G401.6 (cell line): ENCODE data around the gene MAVS.

Experiments
- FAIRE-seq: peaks from 2 replicates; lab custom pipeline; 2012; peaks lifted over from hg19 to GRCh38; lab: Jason Lieb, UNC

MAVS gene

DNA sequence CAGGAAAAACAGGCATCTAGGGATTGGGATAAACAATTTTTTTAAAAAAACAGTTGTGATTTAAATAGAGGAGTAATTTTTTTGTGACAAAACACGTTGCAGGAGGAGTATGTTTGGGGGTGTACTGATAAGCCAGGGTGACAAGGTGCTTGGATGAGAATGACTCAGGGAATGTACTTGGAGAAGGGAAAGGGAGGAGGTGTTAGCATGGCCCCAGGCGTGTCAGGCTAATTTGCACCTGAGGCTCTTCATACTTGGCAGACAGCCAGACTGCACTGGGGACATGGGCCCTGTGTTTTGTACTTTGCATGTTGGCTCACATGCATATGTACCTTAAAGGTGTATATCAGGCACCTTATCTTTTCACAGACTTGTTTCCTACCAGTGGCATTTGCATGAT lies 65.3 kb downstream of the MAVS start:
- no peak for FAIRE-seq

DNA sequence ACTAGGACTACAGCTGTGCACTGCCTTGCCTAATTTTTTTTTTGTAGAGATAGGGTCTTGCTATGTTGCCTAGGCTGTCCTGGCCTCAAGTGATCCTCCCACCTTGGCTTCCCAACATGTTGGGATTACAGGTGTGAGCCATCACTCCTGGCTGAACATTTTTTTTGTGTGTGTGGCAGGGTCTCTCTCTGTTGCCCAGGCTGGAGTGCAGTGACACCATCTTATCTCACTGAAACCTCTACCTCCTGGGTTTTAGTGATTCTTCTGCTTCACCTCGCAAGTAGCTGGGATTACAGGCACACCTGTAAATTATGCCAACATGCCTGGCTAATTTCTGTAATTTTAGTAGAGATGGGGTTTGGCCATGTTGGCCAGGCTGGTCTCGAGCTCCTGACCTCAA lies 67.8 kb downstream of the MAVS start:
- no peak for FAIRE-seq

DNA sequence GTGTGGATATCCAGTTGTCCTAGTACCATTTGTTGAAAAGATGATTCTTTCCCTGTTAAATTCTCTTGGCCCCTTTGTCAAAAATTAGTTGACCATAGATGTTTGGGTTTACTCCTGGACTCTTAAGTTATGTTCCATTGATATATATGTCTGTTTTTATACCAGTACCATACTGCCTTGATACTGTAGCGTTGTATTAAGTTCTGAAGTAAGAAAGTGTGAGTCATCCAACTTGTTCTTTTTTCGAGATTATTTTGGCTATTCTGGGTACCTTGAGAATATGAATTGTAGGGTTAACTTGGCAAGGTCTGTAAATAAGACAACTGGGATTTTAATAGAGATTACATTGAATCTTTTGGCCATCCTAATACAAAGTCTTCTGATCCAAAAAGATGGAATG lies 69.1 kb downstream of the MAVS start:
- no peak for FAIRE-seq

DNA sequence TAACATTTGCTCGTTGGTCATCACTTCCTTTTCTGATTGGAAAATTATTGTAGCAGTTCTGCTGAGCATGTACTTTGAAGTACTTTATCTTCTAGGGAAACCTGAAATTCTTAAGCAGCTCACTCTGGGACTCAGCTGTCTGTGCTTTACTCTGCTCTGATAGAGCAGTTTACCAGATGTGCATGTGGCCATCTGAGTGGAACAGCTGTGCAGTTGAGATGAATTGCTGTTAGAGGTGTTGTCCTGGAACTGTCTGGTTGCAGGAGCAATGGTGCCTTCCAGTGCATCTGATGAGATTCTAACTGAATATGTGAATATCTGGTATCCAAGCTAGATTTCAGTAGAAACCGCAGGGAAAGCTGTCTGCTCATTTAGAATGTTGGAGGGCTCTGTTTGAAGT lies 69.7 kb downstream of the MAVS start:
- FAIRE-seq = no peak

DNA sequence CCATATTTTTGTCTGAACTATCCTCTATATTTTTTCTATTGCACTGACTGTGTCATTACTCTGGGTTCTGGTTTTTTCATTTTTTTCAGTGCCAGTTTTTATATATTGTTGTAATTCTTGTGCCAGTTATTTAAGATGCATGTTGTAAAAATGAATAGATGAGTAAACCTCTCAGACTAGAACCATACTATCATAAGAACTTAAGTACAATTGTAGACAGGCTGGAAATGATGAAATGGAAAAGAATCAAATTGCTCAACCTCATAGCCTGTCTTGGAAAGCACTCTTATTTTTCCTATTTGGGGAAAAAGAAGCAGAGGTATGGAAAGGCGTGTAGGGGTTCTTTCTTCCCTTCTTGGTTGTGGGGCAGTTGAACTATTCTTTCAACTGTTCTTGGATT lies 72.7 kb downstream of the MAVS start:
- FAIRE-seq = no peak

DNA sequence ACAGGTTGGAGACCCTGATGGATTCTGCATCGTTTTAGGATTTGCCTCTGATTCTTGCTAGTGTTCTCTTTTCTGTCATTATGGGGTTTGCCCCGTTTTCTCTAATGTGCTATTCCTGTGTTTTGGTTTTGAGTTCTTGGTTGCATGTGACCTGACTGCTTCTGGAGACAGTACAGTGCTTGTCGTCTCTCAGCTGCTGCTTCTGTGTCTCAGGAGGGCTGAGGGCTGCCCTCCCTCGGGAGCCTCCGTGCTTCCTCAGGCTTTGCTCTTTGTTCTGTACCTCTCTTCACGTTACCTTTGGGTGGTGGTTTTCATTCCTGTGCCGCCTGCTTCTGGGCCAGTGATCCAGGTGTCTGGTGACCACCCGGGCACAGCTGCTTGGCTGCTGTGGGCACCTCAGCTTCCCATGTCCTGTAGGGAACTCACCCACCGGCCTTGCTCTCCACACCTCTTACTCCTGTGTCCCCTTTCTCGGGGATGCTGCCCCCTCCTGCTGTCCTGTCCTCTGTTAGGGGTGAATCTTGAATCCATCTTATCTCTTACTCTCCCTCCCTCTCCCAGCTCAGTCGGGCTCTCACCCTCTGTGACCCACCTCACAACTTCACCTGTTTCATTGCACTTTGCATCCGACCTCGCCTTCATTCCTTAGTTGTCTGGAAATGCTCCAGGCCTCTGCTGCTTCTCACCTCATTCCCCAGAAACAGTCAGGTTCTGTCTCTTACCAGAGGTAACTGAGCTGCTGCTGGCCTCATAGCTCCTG lies 75.8 kb downstream of the MAVS start:
- FAIRE-seq = no peak

DNA sequence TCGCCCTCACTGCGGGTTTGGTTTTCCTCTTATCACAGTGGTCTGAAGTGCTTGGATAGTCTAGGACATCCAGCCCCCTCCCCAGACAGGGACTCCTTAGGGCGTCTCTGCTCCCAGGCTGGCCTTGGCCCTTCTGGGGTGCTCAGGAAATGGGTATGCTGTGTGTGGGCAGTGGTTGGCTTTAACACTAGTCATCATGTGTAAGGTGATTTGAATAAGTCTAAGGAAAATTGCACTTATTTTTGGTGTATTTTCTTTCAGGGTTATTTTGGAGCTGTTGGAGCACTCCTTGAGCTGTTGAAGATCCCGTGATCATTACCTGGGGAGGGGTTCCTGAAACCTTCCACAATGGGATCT lies 76.3 kb downstream of the MAVS start:
- FAIRE-seq = no peak

DNA sequence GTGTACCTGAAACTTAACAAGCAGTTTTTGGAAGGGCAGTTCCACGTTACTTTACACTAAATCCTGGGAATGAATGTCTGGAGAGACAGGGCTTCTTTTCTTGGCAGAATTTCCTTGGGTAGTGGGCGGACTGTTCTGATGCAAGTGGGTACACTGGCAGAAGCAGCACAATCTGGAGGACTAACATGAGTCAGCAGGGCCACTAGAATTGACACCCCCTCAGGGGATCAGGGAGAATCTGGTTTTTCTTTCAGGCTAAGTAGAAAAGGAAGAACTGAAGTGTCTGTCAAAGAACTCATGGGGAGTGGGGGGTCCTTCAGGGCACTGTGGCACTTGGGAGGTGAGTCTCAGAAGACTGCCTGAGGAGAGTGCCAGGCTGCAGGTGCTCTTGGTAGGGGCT lies 77.2 kb downstream of the MAVS start:
- no peak for FAIRE-seq

DNA sequence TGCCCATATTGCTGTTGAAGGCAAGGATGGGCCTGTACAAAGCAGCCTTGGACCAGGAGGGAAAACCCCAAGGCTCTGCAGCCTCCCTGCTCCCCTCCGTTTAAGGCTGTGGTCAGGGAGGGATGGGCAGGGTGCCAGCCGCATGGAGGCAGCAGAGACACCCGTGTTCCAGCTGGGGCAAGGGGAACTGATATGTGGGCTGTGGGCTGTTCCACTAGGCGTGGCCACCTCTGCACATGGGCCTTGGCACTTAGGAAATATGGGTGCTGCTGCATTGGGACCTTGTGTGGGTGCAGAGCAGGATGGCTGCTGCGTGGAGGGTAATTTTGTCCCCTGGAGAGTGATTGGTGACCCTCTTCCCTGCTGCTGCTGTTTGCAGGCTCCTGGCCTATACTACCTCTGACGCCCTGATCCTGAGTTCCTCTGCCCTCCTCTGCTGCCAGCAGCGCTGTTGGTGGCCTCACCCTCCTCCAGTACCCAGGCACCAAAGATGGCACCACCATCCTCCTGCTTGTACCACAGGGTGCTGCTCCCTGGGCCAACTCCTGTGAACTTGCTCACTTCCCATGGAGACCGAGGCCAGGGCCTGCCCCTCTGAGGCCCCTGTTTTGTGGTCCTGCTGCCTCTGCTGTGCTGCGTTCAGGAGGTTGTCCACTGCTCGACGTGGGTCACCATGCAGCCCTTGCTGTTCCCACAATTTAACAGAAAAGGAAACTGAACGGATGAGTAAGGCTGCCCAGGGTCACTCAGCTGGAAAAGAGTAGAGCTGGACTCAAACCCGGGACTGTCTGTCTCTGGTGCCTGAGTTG lies 77.9 kb downstream of the MAVS start:
- no peak for FAIRE-seq

DNA sequence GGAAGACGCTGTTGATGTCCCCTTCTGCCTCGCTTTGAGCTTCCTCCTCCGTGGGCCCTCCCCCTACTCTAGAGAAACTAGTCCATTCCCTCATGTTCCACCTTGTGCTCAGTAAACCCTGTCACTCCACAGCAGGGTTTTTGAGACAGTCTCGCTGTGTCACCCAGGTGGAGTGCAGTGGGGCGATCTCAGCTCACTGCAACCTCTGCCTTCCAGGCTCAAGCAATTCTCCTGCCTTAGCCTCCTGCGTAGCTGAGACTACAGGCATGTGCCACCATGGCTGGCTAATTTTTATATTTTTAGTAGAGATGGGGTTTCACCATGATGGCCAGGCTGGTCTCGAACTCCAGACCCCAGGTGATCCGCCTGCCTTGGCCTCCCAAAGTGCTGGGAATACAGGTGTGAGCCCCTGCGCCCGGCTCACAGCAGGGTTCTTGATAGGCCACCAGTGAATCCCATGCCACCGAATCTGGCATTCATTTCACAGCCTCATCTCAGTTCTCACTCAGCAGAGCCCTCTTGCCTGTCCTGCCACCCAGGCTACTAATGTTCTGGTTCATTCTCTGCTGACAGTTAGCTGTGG lies 78.6 kb downstream of the MAVS start:
- no peak for FAIRE-seq
